ENCODE data around the gene CAPN3. TPM values are rescaled to one million over a fixed set of nuclear protein-coding genes. Genes with fewer than 3 reads are reported as not detected.

The CAPN3 gene
- total RNA-seq, 1 donor from 2014 or later = 1.6 TPM

GRCh38 chr15:42363487-42363886 is 4.2 kb downstream of the CAPN3 start:
- H3K4me1 Mint-ChIP-seq (ENCODE audit: low read depth) = peaks cover 6% of the 10 kb centered on the region
- no peak overlapping the region for H3K27ac Mint-ChIP-seq
- no peak for DNase-seq (ENCODE audit: low spot score)
- H3K27me3 Mint-ChIP-seq (ENCODE audit: insufficient read depth) = peaks cover under 1% of the 10 kb centered on the region
- H3K4me3 Mint-ChIP-seq = no peak overlapping the region
- intact Hi-C loops (cut with micrococcal nuclease) = no loop called here
- H3K9me3 Mint-ChIP-seq = no peaks in the 10 kb centered on the region
- H3K36me3 Mint-ChIP-seq (ENCODE audit: low read depth) = no peaks in the 10 kb centered on the region

- no peaks in the 10 kb centered on the region for H3K9me3 Mint-ChIP-seq
- DNase-seq (ENCODE audit: low spot score) = no peak
- H3K27me3 Mint-ChIP-seq (ENCODE audit: insufficient read depth) = peaks cover 2% of the 10 kb centered on the region
- peaks cover 6% of the 10 kb centered on the region for H3K4me1 Mint-ChIP-seq (ENCODE audit: low read depth)
- H3K4me3 Mint-ChIP-seq = no peak overlapping the region
- no peak overlapping the region for H3K27ac Mint-ChIP-seq
- intact Hi-C loops (cut with micrococcal nuclease) = no loop called here
- H3K36me3 Mint-ChIP-seq (ENCODE audit: low read depth) = no peaks in the 10 kb centered on the region
These were observed 4.6 kb downstream of the CAPN3 start for GRCh38 chr15:42363942-42364341.

GRCh38 chr15:42364529-42364928 is 5.2 kb downstream of the CAPN3 start:
- H3K4me1 Mint-ChIP-seq (ENCODE audit: low read depth) = peaks cover 6% of the 10 kb centered on the region
- no peak for DNase-seq (ENCODE audit: low spot score)
- no peaks in the 10 kb centered on the region for H3K36me3 Mint-ChIP-seq (ENCODE audit: low read depth)
- H3K27me3 Mint-ChIP-seq (ENCODE audit: insufficient read depth) = peaks cover 2% of the 10 kb centered on the region
- no peak overlapping the region for H3K27ac Mint-ChIP-seq
- H3K9me3 Mint-ChIP-seq = no peaks in the 10 kb centered on the region
- no peak overlapping the region for H3K4me3 Mint-ChIP-seq
- intact Hi-C loops (cut with micrococcal nuclease) = no loop called here

- intact Hi-C loops (cut with micrococcal nuclease) = no loop called here
- no peak for DNase-seq (ENCODE audit: low spot score)
- no peaks in the 10 kb centered on the region for H3K36me3 Mint-ChIP-seq (ENCODE audit: low read depth)
- peaks cover 2% of the 10 kb centered on the region for H3K27me3 Mint-ChIP-seq (ENCODE audit: insufficient read depth)
- no peaks in the 10 kb centered on the region for H3K9me3 Mint-ChIP-seq
- H3K4me3 Mint-ChIP-seq = no peak overlapping the region
- H3K27ac Mint-ChIP-seq = no peak overlapping the region
- peaks cover 6% of the 10 kb centered on the region for H3K4me1 Mint-ChIP-seq (ENCODE audit: low read depth)
These were observed 6.7 kb downstream of the CAPN3 start for GRCh38 chr15:42365921-42366550.

GRCh38 chr15:42367041-42367440 is 7.7 kb downstream of the CAPN3 start:
- Mint-ChIP-seq H3K4me3 (no peak overlapping the region), H3K9me3 (no peaks in the 10 kb centered on the region), H3K27me3 (ENCODE audit: insufficient read depth) (peaks cover 2% of the 10 kb centered on the region), H3K27ac (no peak overlapping the region), H3K4me1 (ENCODE audit: low read depth) (no peaks in the 10 kb centered on the region), H3K36me3 (ENCODE audit: low read depth) (no peaks in the 10 kb centered on the region)
- intact Hi-C loops (cut with micrococcal nuclease) = no loop called here
- no peak for DNase-seq (ENCODE audit: low spot score)

GRCh38 chr15:42368096-42368495 is 8.8 kb downstream of the CAPN3 start:
- no peaks in the 10 kb centered on the region for H3K4me1 Mint-ChIP-seq (ENCODE audit: low read depth)
- no peak overlapping the region for H3K4me3 Mint-ChIP-seq
- H3K27ac Mint-ChIP-seq = no peak overlapping the region
- intact Hi-C loops (cut with micrococcal nuclease) = no loop called here
- no peak for DNase-seq (ENCODE audit: low spot score)
- H3K36me3 Mint-ChIP-seq (ENCODE audit: low read depth) = no peaks in the 10 kb centered on the region
- no peaks in the 10 kb centered on the region for H3K9me3 Mint-ChIP-seq
- peaks cover 2% of the 10 kb centered on the region for H3K27me3 Mint-ChIP-seq (ENCODE audit: insufficient read depth)

GRCh38 chr15:42371096-42371495 is 11.8 kb downstream of the CAPN3 start:
- no peak for DNase-seq (ENCODE audit: low spot score)
- Mint-ChIP-seq H3K27ac (no peak overlapping the region), H3K36me3 (ENCODE audit: low read depth) (no peaks in the 10 kb centered on the region), H3K9me3 (no peaks in the 10 kb centered on the region), H3K4me1 (ENCODE audit: low read depth) (no peaks in the 10 kb centered on the region), H3K4me3 (no peak overlapping the region), H3K27me3 (ENCODE audit: insufficient read depth) (peaks cover 2% of the 10 kb centered on the region)
- intact Hi-C loops (cut with micrococcal nuclease) = no loop called here

- no peaks in the 10 kb centered on the region for H3K4me1 Mint-ChIP-seq (ENCODE audit: low read depth)
- peaks cover 2% of the 10 kb centered on the region for H3K27me3 Mint-ChIP-seq (ENCODE audit: insufficient read depth)
- H3K4me3 Mint-ChIP-seq = no peak overlapping the region
- DNase-seq (ENCODE audit: low spot score) = no peak
- no peaks in the 10 kb centered on the region for H3K36me3 Mint-ChIP-seq (ENCODE audit: low read depth)
- H3K9me3 Mint-ChIP-seq = peaks cover 7% of the 10 kb centered on the region
- no peak overlapping the region for H3K27ac Mint-ChIP-seq
- intact Hi-C loops (cut with micrococcal nuclease) = no loop called here
These were observed 14.0 kb downstream of the CAPN3 start for GRCh38 chr15:42373274-42373673.

- no peaks in the 10 kb centered on the region for H3K4me1 Mint-ChIP-seq (ENCODE audit: low read depth)
- H3K27ac Mint-ChIP-seq = no peak overlapping the region
- H3K9me3 Mint-ChIP-seq = peaks cover 11% of the 10 kb centered on the region
- no peaks in the 10 kb centered on the region for H3K27me3 Mint-ChIP-seq (ENCODE audit: insufficient read depth)
- intact Hi-C loops (cut with micrococcal nuclease) = no loop called here
- no peak for DNase-seq (ENCODE audit: low spot score)
- no peak overlapping the region for H3K4me3 Mint-ChIP-seq
- no peaks in the 10 kb centered on the region for H3K36me3 Mint-ChIP-seq (ENCODE audit: low read depth)
These were observed 14.6 kb downstream of the CAPN3 start for GRCh38 chr15:42373936-42374335.

- intact Hi-C loops (cut with micrococcal nuclease) = no loop called here
- Mint-ChIP-seq H3K27ac (no peak overlapping the region), H3K36me3 (ENCODE audit: low read depth) (no peaks in the 10 kb centered on the region), H3K4me1 (ENCODE audit: low read depth) (no peaks in the 10 kb centered on the region), H3K27me3 (ENCODE audit: insufficient read depth) (no peaks in the 10 kb centered on the region), H3K9me3 (peaks cover 14% of the 10 kb centered on the region), H3K4me3 (no peak overlapping the region)
- no peak for DNase-seq (ENCODE audit: low spot score)
These were observed 15.5 kb downstream of the CAPN3 start for GRCh38 chr15:42374810-42375209.

- no peak for DNase-seq (ENCODE audit: low spot score)
- Mint-ChIP-seq H3K4me1 (ENCODE audit: low read depth) (no peaks in the 10 kb centered on the region), H3K4me3 (no peak overlapping the region), H3K27ac (no peak overlapping the region), H3K27me3 (ENCODE audit: insufficient read depth) (no peaks in the 10 kb centered on the region), H3K9me3 (peaks cover 14% of the 10 kb centered on the region), H3K36me3 (ENCODE audit: low read depth) (no peaks in the 10 kb centered on the region)
- intact Hi-C loops (cut with micrococcal nuclease) = no loop called here
These were observed 16.0 kb downstream of the CAPN3 start for GRCh38 chr15:42375252-42375651.

GRCh38 chr15:42375941-42376340 is 16.6 kb downstream of the CAPN3 start:
- no peaks in the 10 kb centered on the region for H3K36me3 Mint-ChIP-seq (ENCODE audit: low read depth)
- no peak for DNase-seq (ENCODE audit: low spot score)
- intact Hi-C loops (cut with micrococcal nuclease) = no loop called here
- H3K9me3 Mint-ChIP-seq = peaks cover 14% of the 10 kb centered on the region
- H3K27ac Mint-ChIP-seq = no peak overlapping the region
- H3K4me3 Mint-ChIP-seq = no peak overlapping the region
- H3K4me1 Mint-ChIP-seq (ENCODE audit: low read depth) = no peaks in the 10 kb centered on the region
- H3K27me3 Mint-ChIP-seq (ENCODE audit: insufficient read depth) = no peaks in the 10 kb centered on the region

- intact Hi-C loops (cut with micrococcal nuclease) = no loop called here
- Mint-ChIP-seq H3K4me1 (ENCODE audit: low read depth) (no peaks in the 10 kb centered on the region), H3K27me3 (ENCODE audit: insufficient read depth) (no peaks in the 10 kb centered on the region), H3K27ac (no peak overlapping the region), H3K4me3 (no peak overlapping the region), H3K9me3 (peaks cover 14% of the 10 kb centered on the region), H3K36me3 (ENCODE audit: low read depth) (no peaks in the 10 kb centered on the region)
- DNase-seq (ENCODE audit: low spot score) = no peak
These were observed 18.7 kb downstream of the CAPN3 start for GRCh38 chr15:42378011-42378410.

- Mint-ChIP-seq H3K27ac (no peak overlapping the region), H3K4me3 (no peak overlapping the region), H3K27me3 (ENCODE audit: insufficient read depth) (no peaks in the 10 kb centered on the region), H3K9me3 (no peaks in the 10 kb centered on the region), H3K4me1 (ENCODE audit: low read depth) (no peaks in the 10 kb centered on the region), H3K36me3 (ENCODE audit: low read depth) (no peaks in the 10 kb centered on the region)
- no peak for DNase-seq (ENCODE audit: low spot score)
- intact Hi-C loops (cut with micrococcal nuclease) = no loop called here
These were observed 25.3 kb downstream of the CAPN3 start for GRCh38 chr15:42384597-42384996.

All from activated T-helper 1 cell treated with anti-CD3 and anti-CD28 coated beads, Interleukin-12 subunit alpha, Interleukin-12 subunit beta, Interleukin-2, Interleukin-4 antibody, amounts not matched to agents 30 ng/mL and 10 ng/mL and 1 ng/mL, durations not matched to agents 14 hours and 24 hours and 36 hours (primary cell).